ENCODE data around the gene ARHGAP15.

- no peak for TF ChIP-seq CTCF (IDR thresholded peaks at IDR 0.05; ENCODE audit: low read depth, low read length, missing input control)
- TF ChIP-seq EGR1 (IDR thresholded peaks at IDR 0.05; ENCODE audit: low read depth in 2 of 2): no peak
- TF ChIP-seq HNF4G (IDR thresholded peaks at IDR 0.05): no peak
- no peak for TF ChIP-seq ATF3 (IDR thresholded peaks at IDR 0.05)
These were observed 374.1 kb downstream of the ARHGAP15 start for GRCh38 chr2:143503280-143503679.

All from liver (tissue), 3 donors.